Measurements from ENCODE around the gene AREG.

GRCh38 chr4:74481891-74482609 lies 37.1 kb downstream of the AREG start:
- TF ChIP-seq CTCF (IDR thresholded peaks at IDR 0.05): no peak
- no peak for TF ChIP-seq CBX8 (IDR thresholded peaks at IDR 0.05)

Measured in A549 (cell line).